Measurements from ENCODE around the gene CRADD.
"Not testable (repeated sequence)": the region's sequence is repeated elsewhere in the genome, so short reads cannot be mapped to it uniquely, and the experiment has no call there.

The CRADD gene

GRCh38 chr12:93788853-93789252 is 111.7 kb downstream of the CRADD start:
- no peak for DNase-seq

GRCh38 chr12:93789767-93790166 is 112.6 kb downstream of the CRADD start:
- DNase-seq = no peak

GRCh38 chr12:93790472-93791152 is 113.4 kb downstream of the CRADD start:
- DNase-seq = no peak

GRCh38 chr12:93793007-93793406 is 115.8 kb downstream of the CRADD start:
- DNase-seq = no peak

GRCh38 chr12:93793983-93794382 is 116.8 kb downstream of the CRADD start:
- DNase-seq = no peak

- no peak for DNase-seq
These were observed 117.6 kb downstream of the CRADD start for GRCh38 chr12:93794738-93795137.

- DNase-seq = no peak
These were observed 118.2 kb downstream of the CRADD start for GRCh38 chr12:93795352-93795751.

- DNase-seq = no peak
These were observed 119.6 kb downstream of the CRADD start for GRCh38 chr12:93796729-93797128.

- no peak for DNase-seq
These were observed 121.3 kb downstream of the CRADD start for GRCh38 chr12:93798279-93799151.

- DNase-seq = not testable (repeated sequence)
These were observed 124.5 kb downstream of the CRADD start for GRCh38 chr12:93801666-93802065.

GRCh38 chr12:93802293-93802692 is 125.1 kb downstream of the CRADD start:
- DNase-seq = peak; percentile 37

GRCh38 chr12:93802698-93803423 is 125.7 kb downstream of the CRADD start:
- peak; percentile 37 for DNase-seq

GRCh38 chr12:93803424-93803807 is 126.2 kb downstream of the CRADD start:
- no peak for DNase-seq

- no peak for DNase-seq
These were observed 127.4 kb downstream of the CRADD start for GRCh38 chr12:93804392-93805179.

GRCh38 chr12:93805736-93806141 is 128.6 kb downstream of the CRADD start:
- DNase-seq = no peak

GRCh38 chr12:93807354-93807753 is 130.2 kb downstream of the CRADD start:
- DNase-seq = no peak

GRCh38 chr12:93808169-93808899 is 131.2 kb downstream of the CRADD start:
- peak; percentile 16 for DNase-seq

- DNase-seq = no peak
These were observed 135.5 kb downstream of the CRADD start for GRCh38 chr12:93812626-93813025.

- no peak for DNase-seq
These were observed 136.0 kb downstream of the CRADD start for GRCh38 chr12:93813186-93813585.

GRCh38 chr12:93813972-93814821 is 137.0 kb downstream of the CRADD start:
- no peak for DNase-seq

- DNase-seq = peak; percentile 29
These were observed 141.4 kb downstream of the CRADD start for GRCh38 chr12:93818488-93819049.

Measured in hematopoietic multipotent progenitor cell treated with erythropoietin and hydrocortisone succinate and interleukin-3 and kit ligand, for 8 days (in vitro differentiated cells).